GM18909 (cell line): ENCODE data around the gene DIRAS1.

Source experiments
- ATAC-seq: cut with Tn5 transposase; IDR thresholded peaks from one replicate; pipeline ENCODE4 v1.9.1; 2021; ENCODE audit warnings: mild to moderate bottlenecking; ENCODE audit not compliant: unreplicated experiment, poor library complexity

The DIRAS1 gene, protein sequence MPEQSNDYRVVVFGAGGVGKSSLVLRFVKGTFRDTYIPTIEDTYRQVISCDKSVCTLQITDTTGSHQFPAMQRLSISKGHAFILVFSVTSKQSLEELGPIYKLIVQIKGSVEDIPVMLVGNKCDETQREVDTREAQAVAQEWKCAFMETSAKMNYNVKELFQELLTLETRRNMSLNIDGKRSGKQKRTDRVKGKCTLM

DNA sequence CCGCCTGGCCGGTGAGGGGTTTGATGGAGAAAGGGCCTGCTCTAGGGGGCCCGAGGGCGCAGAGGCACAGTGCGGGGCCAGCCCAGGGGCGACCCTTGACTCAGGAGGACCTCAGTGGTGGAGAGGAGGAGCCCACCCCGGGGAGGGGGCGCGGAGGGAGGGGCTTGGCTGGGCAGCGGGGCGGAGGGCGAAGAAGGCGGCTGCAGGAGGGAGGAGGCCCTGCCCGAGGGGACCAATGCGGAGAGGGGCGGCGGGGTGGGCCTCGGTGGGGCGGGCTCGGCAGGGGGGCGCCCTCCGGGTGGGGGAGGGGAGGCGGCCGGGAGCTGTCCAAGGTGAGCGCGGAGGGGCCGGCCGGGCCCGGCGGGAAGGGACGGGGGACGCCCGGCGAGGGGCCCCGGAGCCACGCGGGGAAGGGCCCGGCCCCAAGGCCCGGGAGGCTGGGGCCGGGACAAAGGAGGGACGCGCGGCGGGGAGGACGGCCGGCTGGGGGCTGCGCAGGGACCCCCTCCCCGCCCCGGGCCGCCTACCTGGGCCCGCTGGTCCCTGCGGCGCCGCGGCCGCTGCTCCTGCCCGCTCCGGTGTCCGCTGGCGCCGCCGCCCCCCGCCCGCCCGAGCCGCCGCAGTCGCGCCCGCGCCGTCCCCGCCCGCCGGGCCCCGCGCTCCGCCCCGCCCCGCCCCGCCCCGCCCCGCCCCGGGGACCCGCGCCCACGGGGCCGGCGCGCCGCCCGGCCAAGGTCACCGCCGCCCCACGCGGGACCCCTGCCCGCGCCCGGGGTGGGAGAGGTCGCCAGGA lies at the start of gene DIRAS1:
Gene DIRAS1 (minus strand): TSS at position 596 of the 793 bp plus-strand sequence. CDS start 3,566 bp downstream, outside the sequence.
- ATAC-seq, result no peak

DNA sequence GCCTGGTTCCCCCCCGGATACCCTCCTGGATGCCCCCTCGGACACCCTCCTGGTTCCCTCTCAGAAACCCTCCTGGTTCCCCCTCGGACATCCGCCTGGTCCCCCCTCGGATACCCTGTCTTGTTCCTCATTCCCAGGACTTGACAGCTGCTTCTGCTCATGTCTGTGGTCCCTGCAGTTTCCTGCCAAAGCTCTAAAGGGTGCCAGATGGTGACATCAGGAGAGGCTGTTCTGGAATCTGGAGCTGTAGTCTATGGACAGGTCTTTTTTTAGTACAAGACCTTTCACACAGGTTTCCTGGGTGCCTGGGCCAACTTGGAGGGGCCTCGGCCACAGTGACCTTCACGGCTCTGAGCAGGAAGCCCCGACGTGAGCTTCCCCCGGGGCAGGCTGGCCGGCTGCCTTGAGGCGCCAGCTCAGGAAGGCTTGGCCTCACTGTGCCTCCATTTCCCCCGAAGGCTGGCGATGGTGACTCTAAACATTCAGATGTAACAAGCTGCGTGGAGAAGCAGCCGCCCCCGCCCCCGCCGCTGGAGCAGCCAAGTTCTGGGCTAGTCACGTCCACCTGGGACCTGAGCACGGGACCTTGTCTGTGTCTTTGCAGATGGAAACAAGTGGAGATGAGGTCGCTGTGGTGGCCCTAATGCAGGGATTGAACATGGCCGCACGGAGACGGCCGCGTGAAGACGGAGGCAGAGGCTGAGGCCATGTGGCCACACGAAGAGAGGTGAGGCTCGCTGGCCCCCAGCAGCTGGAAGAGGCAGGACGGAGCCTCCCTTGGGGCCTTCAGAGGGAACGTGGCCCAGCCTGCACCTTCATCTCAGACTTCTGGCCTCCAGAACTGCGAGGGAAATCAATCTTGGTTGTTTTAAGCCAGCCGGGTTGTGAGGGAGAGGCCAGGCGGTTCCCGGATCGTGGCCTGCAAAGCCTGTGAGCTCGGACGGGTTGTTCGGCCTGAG lies 49.2 kb upstream of the DIRAS1 start:
- no peak for ATAC-seq

DNA sequence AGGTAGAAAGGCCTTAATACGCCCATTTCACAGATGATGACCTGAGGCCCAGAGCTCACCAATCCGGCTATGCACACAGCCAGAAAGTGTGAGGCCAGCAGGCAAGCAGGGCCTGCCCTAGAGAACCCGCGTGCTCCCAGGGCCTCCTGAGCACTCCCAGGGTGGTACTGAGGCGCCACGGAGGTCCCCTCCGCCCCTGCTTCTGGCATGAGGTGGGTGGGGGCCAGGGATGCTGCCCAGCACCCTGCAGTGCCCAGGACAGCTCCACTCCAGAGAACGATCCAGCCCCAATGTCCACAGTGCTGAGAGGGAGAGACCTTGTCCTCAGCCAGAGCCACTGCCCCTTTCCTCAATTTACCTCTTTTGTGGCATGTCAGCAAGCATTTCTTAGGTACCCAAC lies 48.0 kb upstream of the DIRAS1 start:
- ATAC-seq, result no peak

DNA sequence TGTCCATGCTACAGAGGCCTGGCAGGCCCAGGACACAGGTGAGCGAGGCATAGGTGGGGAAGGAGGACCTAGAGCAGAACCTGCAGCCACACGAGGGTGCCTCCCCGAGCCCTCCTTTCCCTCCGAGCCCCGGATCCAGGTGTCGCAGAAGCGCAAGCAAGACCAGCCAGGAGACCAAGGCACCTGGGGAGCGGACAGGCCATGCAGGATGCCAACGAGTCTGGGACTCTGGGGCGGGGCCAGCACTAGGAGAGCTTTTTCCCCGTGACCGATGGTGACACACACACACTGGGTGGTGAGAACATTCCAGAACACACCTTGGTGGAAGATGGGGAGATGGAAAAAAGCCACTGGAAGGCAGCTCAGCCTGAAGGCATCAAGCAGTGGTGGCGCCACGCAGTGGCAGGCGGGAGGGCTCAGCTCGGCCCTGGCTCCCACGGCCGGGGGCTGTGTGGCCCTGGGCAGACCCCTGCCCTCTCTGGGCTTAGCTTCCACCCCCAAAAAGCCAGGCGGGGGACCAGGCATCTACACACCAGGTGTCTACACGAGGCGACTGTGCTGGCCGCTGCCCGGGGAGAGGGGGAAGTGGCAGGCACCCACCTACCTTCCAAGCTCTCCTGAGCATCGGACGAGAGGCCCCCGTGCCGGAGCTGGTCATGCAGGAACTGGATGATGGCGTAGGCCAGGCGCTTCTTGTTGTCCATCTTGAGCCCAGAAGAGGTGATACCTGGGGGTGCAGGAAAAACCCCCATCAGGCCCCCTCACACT lies 47.4 kb upstream of the DIRAS1 start:
- ATAC-seq, result no peak

DNA sequence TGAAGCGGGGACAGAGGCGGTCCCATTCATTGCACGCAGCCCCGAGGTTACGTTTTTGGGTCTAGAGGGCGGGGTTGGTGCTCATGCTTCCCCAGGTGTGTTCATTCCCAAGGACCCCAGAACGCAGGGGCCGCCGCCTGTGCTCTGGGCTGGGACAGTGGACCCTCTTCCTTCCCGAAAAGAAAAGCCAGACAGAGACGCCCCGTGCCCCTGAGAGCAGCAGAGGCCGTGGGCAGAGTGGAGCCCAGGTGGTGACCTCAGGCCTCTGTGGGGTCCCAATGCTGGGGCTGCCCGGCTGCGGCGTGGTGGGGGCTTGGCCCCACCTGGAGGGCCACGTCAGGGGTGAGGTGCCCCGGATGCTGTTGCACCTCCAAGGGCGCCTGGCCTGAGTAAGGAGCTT lies 46.5 kb upstream of the DIRAS1 start:
- ATAC-seq, result no peak

DNA sequence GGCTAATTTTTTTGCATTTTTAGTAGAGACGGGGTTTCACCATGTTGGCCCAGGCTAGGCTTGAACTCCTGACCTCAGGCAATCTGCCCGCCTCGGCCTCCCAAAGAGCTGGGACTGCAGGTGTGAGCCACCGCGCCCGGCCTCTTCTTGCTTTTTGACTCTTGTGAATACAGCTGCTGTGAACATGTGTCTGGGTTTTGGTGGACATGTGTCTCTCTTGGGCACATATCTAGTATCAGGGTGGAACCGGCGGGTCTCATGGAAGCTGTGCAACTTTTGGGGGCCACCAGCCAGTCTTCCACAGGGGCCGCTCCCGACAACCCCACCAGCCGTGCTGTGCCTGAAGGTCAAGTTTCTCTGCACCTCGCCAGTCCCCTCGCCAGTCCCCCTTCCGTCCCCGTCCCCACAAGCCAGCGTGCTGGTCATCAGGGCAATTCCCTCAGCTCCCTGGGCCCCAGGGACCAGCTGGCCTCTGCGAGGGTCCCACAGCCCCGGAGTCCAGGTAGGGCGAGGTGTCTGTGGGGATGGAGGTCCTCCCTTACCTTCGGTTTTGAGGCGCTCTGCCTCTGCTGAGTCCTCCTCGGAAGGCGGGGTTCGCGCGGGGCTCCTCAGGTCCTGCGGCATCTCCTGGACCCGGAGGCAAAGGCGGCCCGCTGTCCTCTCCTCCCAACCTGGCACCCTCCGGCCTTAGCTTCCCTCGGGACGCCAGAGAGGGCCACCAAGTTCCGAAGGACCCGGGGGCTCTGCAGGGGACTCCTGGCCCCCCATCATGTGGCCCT lies 45.6 kb upstream of the DIRAS1 start:
- no peak for ATAC-seq

- ATAC-seq, result no peak
Observed at GRCh38 chr19:2765376-2765775, 44.2 kb upstream of the DIRAS1 start.

GRCh38 chr19:2764945-2765344 lies 43.8 kb upstream of the DIRAS1 start:
- ATAC-seq, result no peak

GRCh38 chr19:2763687-2764086 lies 42.5 kb upstream of the DIRAS1 start:
- no peak for ATAC-seq

- no peak for ATAC-seq
Observed at GRCh38 chr19:2762783-2763496, 41.8 kb upstream of the DIRAS1 start.

GRCh38 chr19:2761876-2762782 lies 41.0 kb upstream of the DIRAS1 start:
- no peak for ATAC-seq

GRCh38 chr19:2761309-2761677 lies 40.1 kb upstream of the DIRAS1 start:
- no peak for ATAC-seq

- no peak for ATAC-seq
Observed at GRCh38 chr19:2759965-2760364, 38.8 kb upstream of the DIRAS1 start.

DNA sequence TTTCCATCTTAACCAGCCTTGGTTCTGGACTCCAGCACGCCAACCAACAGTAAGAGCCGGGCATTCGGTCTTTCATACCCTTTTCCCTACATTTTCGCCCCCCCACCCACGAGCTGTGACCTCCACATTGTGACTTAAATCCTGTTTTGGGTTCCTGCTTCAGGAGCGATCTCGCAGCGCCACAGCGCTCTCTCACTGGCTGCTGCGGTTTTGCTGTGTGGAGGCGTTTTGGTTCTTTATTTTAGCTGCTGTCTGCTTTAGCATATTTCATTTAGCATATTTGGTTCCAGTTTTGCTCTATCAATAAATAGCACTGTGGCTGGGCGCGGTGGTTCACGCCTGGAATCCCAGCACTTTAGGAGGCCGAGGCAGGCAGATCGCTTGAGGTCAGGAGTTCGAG lies 38.2 kb upstream of the DIRAS1 start:
- ATAC-seq, result no peak

- ATAC-seq, result no peak
Observed at GRCh38 chr19:2758601-2759313, 37.6 kb upstream of the DIRAS1 start.

- no peak for ATAC-seq
Observed at GRCh38 chr19:2756921-2757881, 36.0 kb upstream of the DIRAS1 start.
